Measurements from ENCODE around the gene BMS1.

Gene BMS1

GRCh38 chr10:42879380-42880254 is 97.0 kb downstream of the BMS1 start:
- Histone ChIP-seq H3K36me3 (ENCODE audit: control insufficient read depth, insufficient read depth, low read length) (no peaks in the 10 kb centered on the region), H3K4me1 (ENCODE audit: control insufficient read depth, insufficient read depth, low read length) (no peaks in the 10 kb centered on the region), H3K9me3 (ENCODE audit: control insufficient read depth, low read length) (no peaks in the 10 kb centered on the region), H3K9ac (ENCODE audit: low read length) (no peak overlapping the region), H3K4me3 (ENCODE audit: low read length) (no peak overlapping the region), H3K27me3 (ENCODE audit: control insufficient read depth, insufficient read depth, low read length) (no peaks in the 10 kb centered on the region)

- no peaks in the 10 kb centered on the region for H3K27me3 ChIP-seq (ENCODE audit: control insufficient read depth, insufficient read depth, low read length)
- H3K4me3 ChIP-seq (ENCODE audit: low read length): no peak overlapping the region
- H3K9me3 ChIP-seq (ENCODE audit: control insufficient read depth, low read length): no peaks in the 10 kb centered on the region
- no peak overlapping the region for H3K9ac ChIP-seq (ENCODE audit: low read length)
- H3K4me1 ChIP-seq (ENCODE audit: control insufficient read depth, insufficient read depth, low read length): no peaks in the 10 kb centered on the region
- H3K36me3 ChIP-seq (ENCODE audit: control insufficient read depth, insufficient read depth, low read length): no peaks in the 10 kb centered on the region
Measured at GRCh38 chr10:42880255-42880620, 97.6 kb downstream of the BMS1 start.

GRCh38 chr10:42882597-42882996 is 100.0 kb downstream of the BMS1 start:
- Histone ChIP-seq H3K4me1 (ENCODE audit: control insufficient read depth, insufficient read depth, low read length) (no peaks in the 10 kb centered on the region), H3K27me3 (ENCODE audit: control insufficient read depth, insufficient read depth, low read length) (no peaks in the 10 kb centered on the region), H3K4me3 (ENCODE audit: low read length) (no peak overlapping the region), H3K9me3 (ENCODE audit: control insufficient read depth, low read length) (no peaks in the 10 kb centered on the region), H3K9ac (ENCODE audit: low read length) (no peak overlapping the region), H3K36me3 (ENCODE audit: control insufficient read depth, insufficient read depth, low read length) (no peaks in the 10 kb centered on the region)
